HepG2 (cell line): ENCODE data around the gene THRSP. TPM values are rescaled to one million over a fixed set of nuclear protein-coding genes. Genes with fewer than 3 reads are reported as not detected.

ENCODE experiments used
- KMT2A ChIP-seq: sonication (generic); formaldehyde crosslinking; IDR thresholded peaks from 2 replicates; pipeline ENCODE4 v1.4.0; 2020; ENCODE audit warnings: missing genetic modification reagents
- MEIS1 ChIP-seq: sonication (generic); formaldehyde crosslinking; IDR thresholded peaks from 2 replicates; pipeline ENCODE4 v1.9.0; 2021; ENCODE audit warnings: mild to moderate bottlenecking, missing genetic modification reagents, moderate library complexity, borderline replicate concordance
- TCF7 ChIP-seq: sonication (generic); IDR thresholded peaks from 2 replicates; pipeline ENCODE4 v1.6.1; 2016; ENCODE audit warnings: antibody characterized with exemption, low read depth
- ZNF232 ChIP-seq: sonication (generic); formaldehyde crosslinking; IDR thresholded peaks from 2 replicates; pipeline ENCODE4 v1.4.0; 2020; ENCODE audit warnings: missing genetic modification reagents, borderline replicate concordance
- ZNF431 ChIP-seq: sonication (generic); formaldehyde crosslinking; IDR thresholded peaks from 2 replicates; pipeline ENCODE4 v1.9.0; 2022; ENCODE audit warnings: missing genetic modification reagents, low read depth, mild to moderate bottlenecking, borderline replicate concordance
- ZNF44 ChIP-seq: sonication (generic); formaldehyde crosslinking; IDR thresholded peaks from 2 replicates; pipeline ENCODE4 v1.5.1; 2020; ENCODE audit warnings: mild to moderate bottlenecking, missing genetic modification reagents
- ZNF501 ChIP-seq: sonication (generic); formaldehyde crosslinking; IDR thresholded peaks from 2 replicates; pipeline ENCODE4 v1.5.1; 2020; ENCODE audit warnings: mild to moderate bottlenecking, moderate library complexity, missing genetic modification reagents
- ZSCAN9 ChIP-seq: IDR thresholded peaks from 2 replicates; pipeline ENCODE4 v1.6.1; 2016; ENCODE audit warnings: borderline replicate concordance
- ZZZ3 ChIP-seq: sonication (generic); formaldehyde crosslinking; IDR thresholded peaks from 2 replicates; pipeline ENCODE4 v1.4.0; 2020; ENCODE audit warnings: missing genetic modification reagents, mild to moderate bottlenecking, borderline replicate concordance
- polyA plus RNA-seq, 8 experiments: library from polyadenylated mRNA; depleted of rRNA in 3 of 8; stranded (reverse) in 7 of 8; unstranded in 1 of 8; fragments of >200 nt; fragmentation: Illumina TruSeq in 4 of 8; extraction: Trizol in 4 of 8; gene quantifications; 2 replicates each; pipeline versions ENCODE4 v1.2.1 to v1.2.3, GENCODE V29; 2011 to 2016; ENCODE audit warnings: low read depth in 4 of 8, missing spikeins in 1 of 8, mixed read lengths in 1 of 8; ENCODE audit not compliant: insufficient read depth in 1 of 8
- total RNA-seq, 5 experiments: library from RNA; depleted of rRNA; stranded (reverse); fragments of >200 nt; fragmentation: Illumina TruSeq; extraction: Trizol; gene quantifications; 2 replicates each; pipeline ENCODE4 v1.2.3, GENCODE V29; 2016; ENCODE audit warnings: low read depth in 1 of 5
- TF ChIP-seq, protein P1 (sequence below), 2 experiments: IDR thresholded peaks; 2 replicates each; pipeline ENCODE4 v1.6.1; 2011 to 2012; ENCODE audit warnings: low read length in 2 of 2, borderline replicate concordance in 1 of 2, low read depth in 1 of 2, mild to moderate bottlenecking in 1 of 2, moderate library complexity in 1 of 2
- TF ChIP-seq, protein P2 (sequence below): sonication (generic); formaldehyde crosslinking; IDR thresholded peaks from 2 replicates; pipeline ENCODE4 v1.4.0; 2020; ENCODE audit warnings: missing genetic modification reagents, borderline replicate concordance
- TF ChIP-seq, protein P3 (sequence below): sonication (generic); formaldehyde crosslinking; IDR thresholded peaks from 2 replicates; pipeline ENCODE4 v1.9.0; 2022; ENCODE audit warnings: missing genetic modification reagents, mild to moderate bottlenecking, borderline replicate concordance
- TF ChIP-seq, protein P4 (sequence below): sonication (generic); formaldehyde crosslinking; IDR thresholded peaks from 2 replicates; pipeline ENCODE4 v1.5.0; 2020; ENCODE audit warnings: missing genetic modification reagents

THRSP gene
- total and polyA plus RNA-seq, 2 of the 13 experiments (the other 11 are each of a cell fraction or from before 2014, with no cell fraction given), result 0.13 to 0.58 TPM

GRCh38 chr11:78022397-78023396, 41.0 kb upstream of the THRSP start, which contains the start of gene KCTD14 (continued):
- TF ChIP-seq, protein P1, sequence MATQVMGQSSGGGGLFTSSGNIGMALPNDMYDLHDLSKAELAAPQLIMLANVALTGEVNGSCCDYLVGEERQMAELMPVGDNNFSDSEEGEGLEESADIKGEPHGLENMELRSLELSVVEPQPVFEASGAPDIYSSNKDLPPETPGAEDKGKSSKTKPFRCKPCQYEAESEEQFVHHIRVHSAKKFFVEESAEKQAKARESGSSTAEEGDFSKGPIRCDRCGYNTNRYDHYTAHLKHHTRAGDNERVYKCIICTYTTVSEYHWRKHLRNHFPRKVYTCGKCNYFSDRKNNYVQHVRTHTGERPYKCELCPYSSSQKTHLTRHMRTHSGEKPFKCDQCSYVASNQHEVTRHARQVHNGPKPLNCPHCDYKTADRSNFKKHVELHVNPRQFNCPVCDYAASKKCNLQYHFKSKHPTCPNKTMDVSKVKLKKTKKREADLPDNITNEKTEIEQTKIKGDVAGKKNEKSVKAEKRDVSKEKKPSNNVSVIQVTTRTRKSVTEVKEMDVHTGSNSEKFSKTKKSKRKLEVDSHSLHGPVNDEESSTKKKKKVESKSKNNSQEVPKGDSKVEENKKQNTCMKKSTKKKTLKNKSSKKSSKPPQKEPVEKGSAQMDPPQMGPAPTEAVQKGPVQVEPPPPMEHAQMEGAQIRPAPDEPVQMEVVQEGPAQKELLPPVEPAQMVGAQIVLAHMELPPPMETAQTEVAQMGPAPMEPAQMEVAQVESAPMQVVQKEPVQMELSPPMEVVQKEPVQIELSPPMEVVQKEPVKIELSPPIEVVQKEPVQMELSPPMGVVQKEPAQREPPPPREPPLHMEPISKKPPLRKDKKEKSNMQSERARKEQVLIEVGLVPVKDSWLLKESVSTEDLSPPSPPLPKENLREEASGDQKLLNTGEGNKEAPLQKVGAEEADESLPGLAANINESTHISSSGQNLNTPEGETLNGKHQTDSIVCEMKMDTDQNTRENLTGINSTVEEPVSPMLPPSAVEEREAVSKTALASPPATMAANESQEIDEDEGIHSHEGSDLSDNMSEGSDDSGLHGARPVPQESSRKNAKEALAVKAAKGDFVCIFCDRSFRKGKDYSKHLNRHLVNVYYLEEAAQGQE (IDR thresholded peaks at IDR 0.05; ENCODE audit: borderline replicate concordance in 1 of 2, low read depth in 1 of 2, low read length in 2 of 2), result peak in 1 of 2 experiments; percentile 63; a peak in 3 of 4 replicates
- TF ChIP-seq, protein P2, sequence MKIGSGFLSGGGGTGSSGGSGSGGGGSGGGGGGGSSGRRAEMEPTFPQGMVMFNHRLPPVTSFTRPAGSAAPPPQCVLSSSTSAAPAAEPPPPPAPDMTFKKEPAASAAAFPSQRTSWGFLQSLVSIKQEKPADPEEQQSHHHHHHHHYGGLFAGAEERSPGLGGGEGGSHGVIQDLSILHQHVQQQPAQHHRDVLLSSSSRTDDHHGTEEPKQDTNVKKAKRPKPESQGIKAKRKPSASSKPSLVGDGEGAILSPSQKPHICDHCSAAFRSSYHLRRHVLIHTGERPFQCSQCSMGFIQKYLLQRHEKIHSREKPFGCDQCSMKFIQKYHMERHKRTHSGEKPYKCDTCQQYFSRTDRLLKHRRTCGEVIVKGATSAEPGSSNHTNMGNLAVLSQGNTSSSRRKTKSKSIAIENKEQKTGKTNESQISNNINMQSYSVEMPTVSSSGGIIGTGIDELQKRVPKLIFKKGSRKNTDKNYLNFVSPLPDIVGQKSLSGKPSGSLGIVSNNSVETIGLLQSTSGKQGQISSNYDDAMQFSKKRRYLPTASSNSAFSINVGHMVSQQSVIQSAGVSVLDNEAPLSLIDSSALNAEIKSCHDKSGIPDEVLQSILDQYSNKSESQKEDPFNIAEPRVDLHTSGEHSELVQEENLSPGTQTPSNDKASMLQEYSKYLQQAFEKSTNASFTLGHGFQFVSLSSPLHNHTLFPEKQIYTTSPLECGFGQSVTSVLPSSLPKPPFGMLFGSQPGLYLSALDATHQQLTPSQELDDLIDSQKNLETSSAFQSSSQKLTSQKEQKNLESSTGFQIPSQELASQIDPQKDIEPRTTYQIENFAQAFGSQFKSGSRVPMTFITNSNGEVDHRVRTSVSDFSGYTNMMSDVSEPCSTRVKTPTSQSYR (CRISPR knock-in tag), result no peak
- TF ChIP-seq ZNF501 (CRISPR knock-in tag) (peak; percentile 53; the same call in 1 of the 2 replicates), ZZZ3 (CRISPR knock-in tag) (peak; percentile 53; the same call in 1 of the 2 replicates), KMT2A (peak; percentile 60), TCF7 (no peak), ZSCAN9 (CRISPR knock-in tag) (peak; percentile 58; the same call in 1 of the 2 replicates), ZNF431 (CRISPR knock-in tag) (peak; percentile 76; the same call in 1 of the 2 replicates), MEIS1 (no peak; the same call in 1 of the 2 replicates), ZNF232 (CRISPR knock-in tag) (no peak; the same call in 1 of the 2 replicates), ZNF44 (CRISPR knock-in tag) (0 out of 2 replicates have a peak, but pooled peaks have one; percentile 41)
- TF ChIP-seq, protein P3, sequence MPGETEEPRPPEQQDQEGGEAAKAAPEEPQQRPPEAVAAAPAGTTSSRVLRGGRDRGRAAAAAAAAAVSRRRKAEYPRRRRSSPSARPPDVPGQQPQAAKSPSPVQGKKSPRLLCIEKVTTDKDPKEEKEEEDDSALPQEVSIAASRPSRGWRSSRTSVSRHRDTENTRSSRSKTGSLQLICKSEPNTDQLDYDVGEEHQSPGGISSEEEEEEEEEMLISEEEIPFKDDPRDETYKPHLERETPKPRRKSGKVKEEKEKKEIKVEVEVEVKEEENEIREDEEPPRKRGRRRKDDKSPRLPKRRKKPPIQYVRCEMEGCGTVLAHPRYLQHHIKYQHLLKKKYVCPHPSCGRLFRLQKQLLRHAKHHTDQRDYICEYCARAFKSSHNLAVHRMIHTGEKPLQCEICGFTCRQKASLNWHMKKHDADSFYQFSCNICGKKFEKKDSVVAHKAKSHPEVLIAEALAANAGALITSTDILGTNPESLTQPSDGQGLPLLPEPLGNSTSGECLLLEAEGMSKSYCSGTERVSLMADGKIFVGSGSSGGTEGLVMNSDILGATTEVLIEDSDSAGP (CRISPR knock-in tag), result peak; percentile 81; the same call in 1 of the 2 replicates
- TF ChIP-seq, protein P4, sequence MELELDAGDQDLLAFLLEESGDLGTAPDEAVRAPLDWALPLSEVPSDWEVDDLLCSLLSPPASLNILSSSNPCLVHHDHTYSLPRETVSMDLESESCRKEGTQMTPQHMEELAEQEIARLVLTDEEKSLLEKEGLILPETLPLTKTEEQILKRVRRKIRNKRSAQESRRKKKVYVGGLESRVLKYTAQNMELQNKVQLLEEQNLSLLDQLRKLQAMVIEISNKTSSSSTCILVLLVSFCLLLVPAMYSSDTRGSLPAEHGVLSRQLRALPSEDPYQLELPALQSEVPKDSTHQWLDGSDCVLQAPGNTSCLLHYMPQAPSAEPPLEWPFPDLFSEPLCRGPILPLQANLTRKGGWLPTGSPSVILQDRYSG (CRISPR knock-in tag), result no peak
